HG03558 (cell line): ENCODE data around the gene HABP4.

Source experiments
- ATAC-seq: cut with Tn5 transposase; IDR thresholded peaks from one replicate; pipeline ENCODE4 v1.9.1; 2021; ENCODE audit warnings: moderate number of reproducible peaks; ENCODE audit not compliant: unreplicated experiment; ENCODE audit errors: extremely low read depth

The HABP4 gene

GRCh38 chr9:96514108-96514799, 64.3 kb downstream of the HABP4 start:
- no peak for ATAC-seq

DNA sequence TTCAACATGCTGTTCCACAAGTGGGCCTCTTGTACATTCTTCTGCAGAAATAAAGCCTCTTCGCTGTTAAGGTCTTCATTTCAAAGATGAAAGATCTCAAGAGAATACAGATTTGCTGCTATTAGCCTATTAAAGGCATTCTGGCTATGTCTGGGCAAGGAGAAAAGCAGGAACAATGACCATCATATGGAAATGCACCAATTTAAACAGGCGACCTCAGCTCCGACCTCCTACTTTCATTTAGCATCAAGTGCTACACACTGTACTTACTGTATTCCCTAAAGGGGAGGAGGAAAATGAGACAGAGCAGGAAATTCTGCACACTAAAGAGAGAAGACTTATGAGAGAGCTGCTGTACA, 64.8 kb downstream of the HABP4 start:
- ATAC-seq, result no peak

- no peak for ATAC-seq
Observed at GRCh38 chr9:96515621-96516470, 65.9 kb downstream of the HABP4 start.

GRCh38 chr9:96519095-96519494, 69.1 kb downstream of the HABP4 start:
- ATAC-seq, result no peak

GRCh38 chr9:96519787-96520186, 69.8 kb downstream of the HABP4 start:
- ATAC-seq, result no peak

DNA sequence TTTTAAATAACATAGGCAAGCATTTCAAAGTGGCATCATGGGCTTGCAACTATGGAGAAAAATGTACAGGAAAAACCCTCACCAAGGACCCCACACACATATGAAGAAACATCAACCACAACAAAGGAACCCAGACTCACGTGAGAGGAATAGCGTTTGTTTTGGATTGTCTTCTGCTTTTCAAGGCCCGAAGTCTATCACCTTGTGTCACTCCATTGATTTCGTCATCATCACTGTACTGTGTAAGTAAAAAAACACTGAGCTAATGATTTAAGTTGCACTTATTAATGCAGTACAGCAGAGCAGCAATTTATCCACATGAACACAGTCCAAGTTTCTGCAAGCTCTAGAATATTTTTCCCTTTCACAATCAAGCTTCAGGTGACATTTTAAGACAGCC, 72.4 kb downstream of the HABP4 start:
- ATAC-seq, result no peak

DNA sequence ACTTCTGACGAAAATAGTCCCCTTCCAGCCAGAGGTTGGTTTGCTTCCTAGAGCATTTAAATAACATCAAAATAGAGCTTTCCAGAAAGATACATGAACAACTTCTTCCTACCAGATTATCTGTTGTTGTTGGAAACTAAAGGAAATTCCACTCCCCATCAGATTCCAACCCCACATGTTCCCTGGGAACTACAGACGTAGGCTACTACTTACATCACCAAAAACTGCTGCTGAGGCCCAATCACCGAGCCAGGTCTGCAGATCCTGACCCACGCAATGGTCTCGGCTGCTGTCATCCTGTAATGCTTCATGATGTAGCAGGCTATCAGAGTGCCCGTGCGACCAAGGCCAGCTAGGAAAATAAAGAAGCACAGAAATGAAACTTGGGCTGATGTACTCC, 73.4 kb downstream of the HABP4 start:
- no peak for ATAC-seq

GRCh38 chr9:96524045-96524444, 74.1 kb downstream of the HABP4 start:
- no peak for ATAC-seq

DNA sequence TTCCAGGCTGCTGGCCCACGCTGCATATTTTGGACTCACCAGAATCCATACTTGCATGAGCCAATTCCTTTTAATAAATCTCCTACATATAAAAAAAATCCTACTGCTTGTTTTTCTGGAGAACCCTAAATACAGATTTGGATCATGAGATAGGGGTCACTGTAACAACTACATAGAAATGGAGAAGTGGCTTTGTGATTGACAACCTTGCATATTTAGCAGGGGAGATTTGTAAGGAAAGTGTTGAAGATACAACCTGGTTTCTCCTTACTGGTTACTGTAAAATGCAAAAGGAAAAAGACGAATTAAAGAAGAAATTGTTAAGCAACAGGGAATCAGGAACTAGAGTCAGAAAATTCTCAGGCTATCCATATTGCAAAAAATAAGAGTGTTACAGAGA, 74.8 kb downstream of the HABP4 start:
- no peak for ATAC-seq

DNA sequence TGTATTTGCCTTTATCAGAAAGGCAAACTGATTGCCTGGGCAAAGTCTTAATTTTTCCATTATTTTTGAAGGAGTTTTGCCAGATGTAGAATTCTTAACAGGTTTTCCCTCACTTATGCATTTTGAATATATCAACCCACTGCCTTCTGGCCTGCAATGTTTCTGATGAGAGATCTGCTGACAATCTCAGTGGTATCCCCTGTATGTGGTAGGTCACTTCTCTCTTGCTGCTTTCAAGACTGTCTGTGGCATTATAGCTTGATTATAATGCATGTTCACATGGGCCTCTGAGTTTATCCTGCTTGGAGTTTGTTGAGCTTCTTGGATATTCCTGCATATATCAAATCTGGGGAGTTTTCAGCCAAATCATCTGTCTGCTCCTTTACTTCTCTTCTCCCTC, 82.2 kb downstream of the HABP4 start:
- ATAC-seq, result no peak

DNA sequence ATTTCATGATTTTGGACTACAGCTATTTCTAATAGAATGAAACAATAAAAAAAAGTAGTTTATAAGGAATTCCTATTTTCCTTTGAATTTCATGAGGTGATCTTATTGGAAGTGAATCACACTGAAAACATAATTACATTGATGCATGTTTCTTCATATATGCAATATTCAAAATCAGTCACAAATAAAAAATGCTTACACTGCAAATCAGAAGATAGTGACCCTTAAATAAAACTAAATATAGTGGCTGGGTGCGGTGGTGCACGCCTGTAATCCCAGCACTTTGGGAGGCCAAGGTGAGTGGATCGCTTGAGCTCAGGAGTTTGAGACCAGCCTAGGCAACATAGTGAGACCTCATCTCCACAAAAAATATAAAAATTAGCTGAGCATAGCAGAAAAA, 90.1 kb downstream of the HABP4 start:
- ATAC-seq, result no peak
